ENCODE measurements around the gene SOD2.

DNA sequence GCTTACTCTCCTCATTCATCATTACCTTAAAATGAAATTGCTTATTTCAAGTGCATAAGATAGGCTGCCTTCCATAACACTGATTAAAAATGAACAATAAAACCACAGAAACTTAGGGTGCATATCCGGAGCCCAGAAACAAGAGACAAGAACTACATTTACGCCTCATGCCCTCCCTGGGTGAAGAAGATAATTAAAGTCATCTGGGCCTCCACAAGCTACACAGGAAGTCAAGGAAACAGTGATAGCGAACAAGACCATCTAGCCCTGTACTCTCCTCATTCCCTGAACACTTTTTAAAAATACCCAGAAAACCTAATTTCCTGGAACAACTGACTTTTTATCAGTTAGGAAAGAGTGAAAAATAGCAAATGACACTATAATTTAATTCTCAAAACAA is 6.3 kb downstream of the SOD2 start:
- TF ChIP-seq, protein P1, sequence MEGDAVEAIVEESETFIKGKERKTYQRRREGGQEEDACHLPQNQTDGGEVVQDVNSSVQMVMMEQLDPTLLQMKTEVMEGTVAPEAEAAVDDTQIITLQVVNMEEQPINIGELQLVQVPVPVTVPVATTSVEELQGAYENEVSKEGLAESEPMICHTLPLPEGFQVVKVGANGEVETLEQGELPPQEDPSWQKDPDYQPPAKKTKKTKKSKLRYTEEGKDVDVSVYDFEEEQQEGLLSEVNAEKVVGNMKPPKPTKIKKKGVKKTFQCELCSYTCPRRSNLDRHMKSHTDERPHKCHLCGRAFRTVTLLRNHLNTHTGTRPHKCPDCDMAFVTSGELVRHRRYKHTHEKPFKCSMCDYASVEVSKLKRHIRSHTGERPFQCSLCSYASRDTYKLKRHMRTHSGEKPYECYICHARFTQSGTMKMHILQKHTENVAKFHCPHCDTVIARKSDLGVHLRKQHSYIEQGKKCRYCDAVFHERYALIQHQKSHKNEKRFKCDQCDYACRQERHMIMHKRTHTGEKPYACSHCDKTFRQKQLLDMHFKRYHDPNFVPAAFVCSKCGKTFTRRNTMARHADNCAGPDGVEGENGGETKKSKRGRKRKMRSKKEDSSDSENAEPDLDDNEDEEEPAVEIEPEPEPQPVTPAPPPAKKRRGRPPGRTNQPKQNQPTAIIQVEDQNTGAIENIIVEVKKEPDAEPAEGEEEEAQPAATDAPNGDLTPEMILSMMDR (IDR thresholded peaks at IDR 0.05; ENCODE audit: borderline replicate concordance, extremely low read depth, low read length, poor library complexity, severe bottlenecking): no peak
- TF ChIP-seq EZH2 (IDR thresholded peaks at IDR 0.05; ENCODE audit: borderline replicate concordance, low read depth, low read length, severe bottlenecking): no peak
